GM20431 (cell line): ENCODE results near the gene UBE2Q1.

Experiments used
- in situ Hi-C: fragments of 300-500 bp; cut with MseI, MboI; formaldehyde crosslinking; loops from one replicate; pipeline ENCODE4 v1.15.0; 2020; ENCODE audit warnings: low sequenced_read_pairs; ENCODE audit not compliant: unreplicated experiment

The UBE2Q1 gene

GRCh38 chr1:154578058-154578418 lies 19.6 kb upstream of the UBE2Q1 start:
- in situ Hi-C loops: no loop called here

GRCh38 chr1:154577346-154578057 lies 19.0 kb upstream of the UBE2Q1 start:
- in situ Hi-C loops: no loop called here

- in situ Hi-C loops: no loop called here
Measured at GRCh38 chr1:154575951-154576566, 17.6 kb upstream of the UBE2Q1 start.

- in situ Hi-C loops: no loop called here
Measured at GRCh38 chr1:154575147-154575927, 16.9 kb upstream of the UBE2Q1 start.

GRCh38 chr1:154574716-154575115 lies 16.3 kb upstream of the UBE2Q1 start:
- in situ Hi-C loops: no loop called here

GRCh38 chr1:154573168-154573510 lies 14.7 kb upstream of the UBE2Q1 start:
- in situ Hi-C loops: no loop called here

GRCh38 chr1:154572468-154573167 lies 14.2 kb upstream of the UBE2Q1 start:
- in situ Hi-C loops: no loop called here

GRCh38 chr1:154571964-154572288 lies 13.5 kb upstream of the UBE2Q1 start:
- in situ Hi-C loops: no loop called here

GRCh38 chr1:154571244-154571963 lies 12.9 kb upstream of the UBE2Q1 start:
- in situ Hi-C loops: no loop called here

GRCh38 chr1:154568157-154568815 lies 9.8 kb upstream of the UBE2Q1 start:
- in situ Hi-C loops: no loop called here

GRCh38 chr1:154567386-154568156 lies 9.1 kb upstream of the UBE2Q1 start, which contains the start of gene CHRNB2:
Gene CHRNB2, plus strand, starts transcription at chr1:154567778. Its CDS starts 267 bp downstream, at chr1:154568045.
- in situ Hi-C loops: no loop called here

GRCh38 chr1:154565876-154566275 lies 7.4 kb upstream of the UBE2Q1 start:
- in situ Hi-C loops: no loop called here

- in situ Hi-C loops: no loop called here
Measured at GRCh38 chr1:154559466-154560044, 1.1 kb upstream of the UBE2Q1 start.

- in situ Hi-C loops: no loop called here
Measured at GRCh38 chr1:154558720-154559465, 431 bp upstream of the UBE2Q1 start.

- in situ Hi-C loops: no loop called here
Measured at GRCh38 chr1:154557248-154557938, 1.1 kb downstream of the UBE2Q1 start.

GRCh38 chr1:154556422-154556821 lies 2.0 kb downstream of the UBE2Q1 start:
- in situ Hi-C loops: no loop called here
